ENCODE measurements around the gene KIF16B. TPM values are rescaled to one million over a fixed set of nuclear protein-coding genes. Genes with fewer than 3 reads are reported as not detected.

Gene KIF16B
- total and polyA plus RNA-seq, 10 of the 15 experiments (the other 5 are each of a cell fraction or from before 2014, with no cell fraction given), result 0.21 to 5.2 (median 3.0) TPM

DNA sequence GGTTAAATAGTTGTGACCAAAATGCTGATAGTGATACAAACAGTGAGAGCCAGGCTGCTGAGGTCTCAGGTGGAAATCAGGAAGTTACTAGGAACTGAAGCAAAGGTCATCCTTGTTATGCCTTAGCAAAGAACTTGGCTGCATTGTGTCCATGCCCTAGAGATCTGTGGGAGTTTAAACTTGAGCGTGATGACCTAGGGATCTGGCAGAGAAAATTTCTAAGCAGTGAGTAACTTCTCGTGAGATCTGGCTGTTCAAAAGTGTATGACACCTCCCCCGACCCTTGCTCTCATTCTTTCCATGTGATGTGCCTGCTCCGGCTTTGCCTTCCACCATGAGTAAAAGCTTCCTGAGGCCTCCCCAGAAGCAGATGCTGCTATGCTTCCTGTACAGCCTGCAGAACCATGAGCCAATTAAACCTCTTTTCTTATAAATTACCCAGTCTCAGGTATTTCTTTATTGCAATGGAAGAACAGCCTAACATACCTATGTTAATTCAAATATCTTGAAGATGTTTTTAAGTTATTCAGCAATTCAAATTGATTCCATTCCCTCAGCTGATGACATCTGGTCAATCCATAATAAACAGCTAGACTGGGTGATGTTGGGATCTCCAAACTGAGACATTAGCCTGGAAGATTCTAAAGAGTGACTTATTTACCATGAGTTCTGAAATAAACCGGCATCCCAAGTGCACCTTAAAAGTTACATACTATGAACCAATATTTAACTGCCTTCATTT is 33.8 kb downstream of the KIF16B start:
- CTCF ChIA-PET, result no interaction called here

More for the DNA sequence above, 33.8 kb downstream of the KIF16B start:
- intact Hi-C loops (cut with micrococcal nuclease; ENCODE audit: unreplicated experiment), result no loop called here
- Histone ChIP-seq H3K9ac (ENCODE audit: control insufficient read depth, insufficient read depth, low read length) (no peak overlapping the region), H2AFZ (ENCODE audit: control insufficient read depth, low read depth, low read length) (no peak overlapping the region), H3K4me2 (ENCODE audit: control insufficient read depth, insufficient read depth) (no peak overlapping the region), H3K79me2 (ENCODE audit: control insufficient read depth, insufficient read depth, low read length) (no peaks in the 10 kb centered on the region), H3K36me3 (ENCODE audit: control insufficient read depth in 2 of 2, insufficient read depth in 2 of 2, low read length in 1 of 2) (no peaks in the 10 kb centered on the region), H3K27me3 (replicated peaks in 1 of 2; ENCODE audit: control insufficient read depth in 2 of 2, insufficient read depth in 2 of 2, low read length in 1 of 2) (no peaks in the 10 kb centered on the region), H3K9me3 (replicated peaks; ENCODE audit: control insufficient read depth, insufficient read depth, low read length) (no peaks in the 10 kb centered on the region), H3K27ac (ENCODE audit: control insufficient read depth, insufficient read depth) (no peak overlapping the region), H3K4me3 (no peak overlapping the region), H3K4me1 (ENCODE audit: control insufficient read depth, insufficient read depth, low read length) (no peaks in the 10 kb centered on the region), H4K20me1 (ENCODE audit: control insufficient read depth, insufficient read depth) (no peaks in the 10 kb centered on the region)
- RAD21 ChIA-PET (ENCODE audit: unreplicated experiment), result no interaction called here
- DNase-seq (ENCODE audit: low read depth, low spot score) (no peak), ATAC-seq (no peak), FAIRE-seq (no peak)
- 72% methylated on average over 5 of the region's 5 CpGs for WGBS (ENCODE audit: insufficient coverage, insufficient replicate concordance, low lambda C conversion rate, missing lambda C conversion rate)
- in situ Hi-C loops (cut with MboI), result no loop called here
- SMC1A ChIA-PET (ENCODE audit: uncharacterized antibody, unreplicated experiment), result interaction anchor here (0.5 kb wide), 1 partner anchor 73 kb away, joined by 3 read pairs; no protein-coding TSS in a partner anchor
- BruUV-seq (replicated peaks), result no TSS peak
- TF ChIP-seq ESRRA (IDR thresholded peaks at IDR 0.05; ENCODE audit: low read length) (no peak), RBBP5 (conservative IDR thresholded peaks at IDR 0.05) (no peak), SMARCA5 (IDR thresholded peaks at IDR 0.05) (no peak), ZNF217 (IDR thresholded peaks at IDR 0.05) (no peak), ZNF207 (IDR thresholded peaks at IDR 0.05; ENCODE audit: borderline replicate concordance) (no peak), BACH1 (IDR thresholded peaks at IDR 0.05; ENCODE audit: borderline replicate concordance) (no peak), SMAD1 (IDR thresholded peaks at IDR 0.05; ENCODE audit: low read depth, partially characterized antibody) (no peak), NFYA (IDR thresholded peaks at IDR 0.05; ENCODE audit: borderline replicate concordance, low read depth, low read length) (no peak), TAF1 (IDR thresholded peaks at IDR 0.05; ENCODE audit: borderline replicate concordance, low read depth, low read length) (no peak), PAX5 (IDR thresholded peaks at IDR 0.05; ENCODE audit: borderline replicate concordance, low read depth, low read length) (no peak), PML (IDR thresholded peaks at IDR 0.05; ENCODE audit: low read length) (no peak), CHD1 (IDR thresholded peaks at IDR 0.05; ENCODE audit: low read depth, low read length) (no peak), TARDBP (IDR thresholded peaks at IDR 0.05; ENCODE audit: borderline replicate concordance) (no peak), SIX5 (IDR thresholded peaks at IDR 0.05; ENCODE audit: low read depth, low read length, severe bottlenecking) (no peak), SMAD5 (IDR thresholded peaks at IDR 0.05; ENCODE audit: low read depth) (no peak), PAX8 (IDR thresholded peaks at IDR 0.05) (no peak), GATAD2B (conservative IDR thresholded peaks at IDR 0.05; ENCODE audit: low read depth) (no peak)
- TF ChIP-seq, protein P1, sequence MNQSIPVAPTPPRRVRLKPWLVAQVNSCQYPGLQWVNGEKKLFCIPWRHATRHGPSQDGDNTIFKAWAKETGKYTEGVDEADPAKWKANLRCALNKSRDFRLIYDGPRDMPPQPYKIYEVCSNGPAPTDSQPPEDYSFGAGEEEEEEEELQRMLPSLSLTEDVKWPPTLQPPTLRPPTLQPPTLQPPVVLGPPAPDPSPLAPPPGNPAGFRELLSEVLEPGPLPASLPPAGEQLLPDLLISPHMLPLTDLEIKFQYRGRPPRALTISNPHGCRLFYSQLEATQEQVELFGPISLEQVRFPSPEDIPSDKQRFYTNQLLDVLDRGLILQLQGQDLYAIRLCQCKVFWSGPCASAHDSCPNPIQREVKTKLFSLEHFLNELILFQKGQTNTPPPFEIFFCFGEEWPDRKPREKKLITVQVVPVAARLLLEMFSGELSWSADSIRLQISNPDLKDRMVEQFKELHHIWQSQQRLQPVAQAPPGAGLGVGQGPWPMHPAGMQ (IDR thresholded peaks at IDR 0.05; ENCODE audit: borderline replicate concordance), result no peak
- TF ChIP-seq, protein P2, sequence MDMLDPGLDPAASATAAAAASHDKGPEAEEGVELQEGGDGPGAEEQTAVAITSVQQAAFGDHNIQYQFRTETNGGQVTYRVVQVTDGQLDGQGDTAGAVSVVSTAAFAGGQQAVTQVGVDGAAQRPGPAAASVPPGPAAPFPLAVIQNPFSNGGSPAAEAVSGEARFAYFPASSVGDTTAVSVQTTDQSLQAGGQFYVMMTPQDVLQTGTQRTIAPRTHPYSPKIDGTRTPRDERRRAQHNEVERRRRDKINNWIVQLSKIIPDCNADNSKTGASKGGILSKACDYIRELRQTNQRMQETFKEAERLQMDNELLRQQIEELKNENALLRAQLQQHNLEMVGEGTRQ (IDR thresholded peaks at IDR 0.05; ENCODE audit: borderline replicate concordance, low read depth, low read length), result no peak
- TF ChIP-seq, protein P3, sequence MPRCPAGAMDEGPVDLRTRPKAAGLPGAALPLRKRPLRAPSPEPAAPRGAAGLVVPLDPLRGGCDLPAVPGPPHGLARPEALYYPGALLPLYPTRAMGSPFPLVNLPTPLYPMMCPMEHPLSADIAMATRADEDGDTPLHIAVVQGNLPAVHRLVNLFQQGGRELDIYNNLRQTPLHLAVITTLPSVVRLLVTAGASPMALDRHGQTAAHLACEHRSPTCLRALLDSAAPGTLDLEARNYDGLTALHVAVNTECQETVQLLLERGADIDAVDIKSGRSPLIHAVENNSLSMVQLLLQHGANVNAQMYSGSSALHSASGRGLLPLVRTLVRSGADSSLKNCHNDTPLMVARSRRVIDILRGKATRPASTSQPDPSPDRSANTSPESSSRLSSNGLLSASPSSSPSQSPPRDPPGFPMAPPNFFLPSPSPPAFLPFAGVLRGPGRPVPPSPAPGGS (IDR thresholded peaks at IDR 0.05; ENCODE audit: borderline replicate concordance, insufficient read depth, low read depth, low read length, poor library complexity, severe bottlenecking), result no peak
- POLR2A ChIA-PET, result no interaction called here

Measured in GM12878 (cell line).